Endothelial cell of umbilical vein (primary cell): ENCODE measurements around the gene RBM20. TPM values are rescaled to one million over a fixed set of nuclear protein-coding genes. Genes with fewer than 3 reads are reported as not detected.

Experiments used
- BruUV-seq: library from RNA; stranded (reverse); fragments of 400-500 nt; replicated peaks from 2 replicates; lab custom pipeline; 2021; lab: Mats Ljungman, UMichigan
- CTCF ChIA-PET: fragments of 300-600, 350-600 bp; sonication (Branson Sonifier 250); formaldehyde crosslinking; loops from one replicate; lab custom pipeline; 2021; ENCODE audit warnings: antibody characterized with exemption, inconsistent platforms; lab: Charles Lee
- POLR2A ChIA-PET: fragments of 300-600, 350-600 bp; sonication (Branson Sonifier 250); formaldehyde crosslinking; loops from one replicate; lab custom pipeline; 2021; ENCODE audit warnings: antibody characterized with exemption, inconsistent platforms; lab: Charles Lee
- DNase-seq: peaks from one replicate; pipeline ENCODE4 v3.0.0-alpha.2; 2011; ENCODE audit warnings: low read depth, low spot score
- FAIRE-seq: peaks from 2 replicates; lab custom pipeline; 2011; peaks lifted over from hg19 to GRCh38; lab: Jason Lieb, UNC
- H2AFZ ChIP-seq: 2 replicates; pipeline ENCODE4 v1.6.0; 2012; ENCODE audit warnings: low read depth, low read length, control low read depth, inconsistent platforms
- H3K27ac ChIP-seq: 2 replicates; pipeline ENCODE4 v1.5.1; 2011; ENCODE audit warnings: low read depth, mild to moderate bottlenecking, control low read depth, low read length, moderate library complexity; ENCODE audit not compliant: insufficient read depth
- H3K27me3 ChIP-seq, 2 experiments: 2 replicates each; pipeline versions ENCODE4 v1.6.0 to v1.6.1; 2011; ENCODE audit warnings: low read length in 2 of 2, mixed read lengths in 1 of 2; ENCODE audit not compliant: control insufficient read depth in 2 of 2, insufficient read depth in 2 of 2
- H3K36me3 ChIP-seq, 2 experiments: 2 replicates in 1 of 2; 3 replicates in 1 of 2; pipeline ENCODE4 v1.5.1; 2011; ENCODE audit warnings: low read length in 2 of 2, mild to moderate bottlenecking in 1 of 2, moderate library complexity in 1 of 2; ENCODE audit not compliant: control insufficient read depth in 2 of 2, insufficient read depth in 2 of 2; ENCODE audit errors: extremely low read depth in 1 of 2
- H3K4me1 ChIP-seq: 3 replicates; pipeline ENCODE4 v1.5.1; 2011; ENCODE audit warnings: mild to moderate bottlenecking, low read length; ENCODE audit not compliant: control insufficient read depth, insufficient read depth; ENCODE audit errors: extremely low read depth
- H3K4me2 ChIP-seq: 2 replicates; pipeline ENCODE4 v1.6.1; 2011; ENCODE audit warnings: low read length, control low read depth, mixed read lengths; ENCODE audit not compliant: insufficient read depth
- H3K4me3 ChIP-seq, 3 experiments: fragments of 200-600 bp in 1 of 3; sonication (generic), shearing (Covaris generic) in 1 of 3; replicated peaks in 1 of 3; 2 replicates each; pipeline ENCODE4 v1.5.1; 2011 to 2016; ENCODE audit warnings: control low read depth in 3 of 3, low read length in 3 of 3, mild to moderate bottlenecking in 2 of 3, inconsistent platforms in 1 of 3, low read depth in 1 of 3, moderate library complexity in 1 of 3; ENCODE audit not compliant: insufficient read depth in 1 of 3
- H3K79me2 ChIP-seq: 2 replicates; pipeline ENCODE4 v1.6.0; 2012; ENCODE audit warnings: low read length, inconsistent platforms; ENCODE audit not compliant: control insufficient read depth, insufficient read depth
- H3K9ac ChIP-seq: replicated peaks from 2 replicates; pipeline ENCODE3; 2011; ENCODE audit warnings: low read length, control low read depth; ENCODE audit not compliant: insufficient read depth; ENCODE audit errors: extremely low read depth
- H3K9me1 ChIP-seq: replicated peaks from 3 replicates; pipeline ENCODE4 v1.6.0; 2011; ENCODE audit warnings: mild to moderate bottlenecking, low read length; ENCODE audit not compliant: control insufficient read depth, insufficient read depth; ENCODE audit errors: extremely low read depth
- H3K9me3 ChIP-seq: replicated peaks from 2 replicates; pipeline ENCODE4 v1.5.1; 2012; ENCODE audit warnings: low read length, inconsistent platforms; ENCODE audit not compliant: control insufficient read depth, insufficient read depth
- H4K20me1 ChIP-seq: replicated peaks from 2 replicates; pipeline ENCODE3; 2011; ENCODE audit warnings: mild to moderate bottlenecking, low read length; ENCODE audit not compliant: control insufficient read depth, insufficient read depth; ENCODE audit errors: extremely low read depth
- JUN ChIP-seq: IDR thresholded peaks from 2 replicates; pipeline ENCODE4 v1.6.1; 2011; ENCODE audit warnings: borderline replicate concordance, low read depth; ENCODE audit not compliant: insufficient read length, insufficient read depth
- MYC ChIP-seq: IDR thresholded peaks from one replicate; pipeline ENCODE4 v1.6.1; 2011; ENCODE audit warnings: mild to moderate bottlenecking, low read depth, low read length
- POLR2A ChIP-seq: IDR thresholded peaks from 2 replicates; pipeline ENCODE4 v1.6.1; 2012; ENCODE audit warnings: low read depth, mild to moderate bottlenecking, control low read depth, low read length
- POLR2AphosphoS5 ChIP-seq: IDR thresholded peaks from 2 replicates; pipeline ENCODE4 v1.6.1; 2012; ENCODE audit warnings: low read depth, mild to moderate bottlenecking, control low read depth, low read length, moderate library complexity; ENCODE audit not compliant: insufficient read depth
- dilution Hi-C: fragments of 300-500 bp; cut with MboI; formaldehyde crosslinking; loops from one replicate; pipeline ENCODE4 v1.15.0; 2019; ENCODE audit warnings: low sequenced_read_pairs; ENCODE audit not compliant: extremely low pct_ligation_motif_present
- intact Hi-C: fragments of 100-400 bp; cut with micrococcal nuclease; formaldehyde crosslinking; loops from one replicate; pipeline ENCODE4 v1.10.0; 2022
- polyA plus RNA-seq, 4 experiments: library from polyadenylated mRNA; depleted of rRNA in 3 of 4; stranded (reverse) in 3 of 4; unstranded in 1 of 4; fragments of >200 nt; gene quantifications; 2 replicates each; pipeline versions ENCODE4 v1.2.1 to v1.2.3, GENCODE V29; 2011 to 2012; ENCODE audit warnings: missing spikeins in 1 of 4
- total RNA-seq: library from RNA; stranded (reverse); gene quantifications from 2 replicates; pipeline ENCODE4 v1.2.3, GENCODE V29; 2021
- TF ChIP-seq, protein P1 (sequence below), 2 donors: IDR thresholded peaks; 1 replicate in 1 of 2; 2 replicates in 1 of 2; pipeline ENCODE4 v1.5.1; 2011; ENCODE audit warnings: low read length in 2 of 2, mild to moderate bottlenecking in 2 of 2, moderate library complexity in 2 of 2, control low read depth in 1 of 2, inconsistent platforms in 1 of 2, low read depth in 1 of 2; ENCODE audit not compliant: insufficient read depth in 1 of 2; ENCODE audit errors: extremely low read depth in 1 of 2
- TF ChIP-seq, protein P2 (sequence below): IDR thresholded peaks from 2 replicates; pipeline ENCODE4 v1.6.1; 2011; ENCODE audit not compliant: insufficient read depth, insufficient read length

Gene RBM20
- total and polyA plus RNA-seq, 2 donors (not counting 3 experiments of a cell fraction or from before 2014, with no cell fraction given), result 0.04 TPM; not detected in 1

DNA sequence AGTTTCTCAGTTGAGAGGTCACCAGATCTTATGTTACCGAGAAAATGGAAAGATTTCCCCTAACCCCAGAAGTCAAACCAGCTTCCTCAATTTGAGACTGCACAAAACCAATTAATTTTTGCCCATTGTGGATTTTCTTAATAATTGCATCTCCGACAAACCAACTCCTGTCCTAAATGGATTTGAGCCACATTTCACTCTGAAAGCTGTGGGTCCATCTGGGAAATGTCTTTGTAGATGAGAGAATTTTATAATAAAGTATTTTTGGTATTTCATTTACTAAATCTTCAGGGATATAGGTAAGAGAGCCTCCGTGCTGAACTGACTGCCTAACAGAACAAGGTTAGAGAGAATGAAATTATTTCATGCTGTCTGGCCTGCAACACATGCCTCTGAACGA, 127.9 kb downstream of the RBM20 start:
- H3K27ac ChIP-seq, result no peak overlapping the region
- H3K36me3 ChIP-seq, result no peaks in the 10 kb centered on the region
- peaks cover 2 to 3% of the 10 kb centered on the region in 2 experiments for H3K27me3 ChIP-seq
- ChIA-PET POLR2A (no interaction called here), CTCF (no interaction called here)
- FAIRE-seq (no peak), DNase-seq (no peak)
- no peak overlapping the region for H3K4me2 ChIP-seq
- H3K9me1 ChIP-seq, result no peaks in the 10 kb centered on the region
- no TSS peak for BruUV-seq
- dilution Hi-C loops, result no loop called here
- no peaks in the 10 kb centered on the region for H3K9me3 ChIP-seq
- H2AFZ ChIP-seq, result no peak overlapping the region
- no peak overlapping the region for H3K9ac ChIP-seq
- H4K20me1 ChIP-seq, result no peaks in the 10 kb centered on the region
- TF ChIP-seq POLR2A (no peak), MYC (no peak), JUN (no peak)
- TF ChIP-seq, protein P1, sequence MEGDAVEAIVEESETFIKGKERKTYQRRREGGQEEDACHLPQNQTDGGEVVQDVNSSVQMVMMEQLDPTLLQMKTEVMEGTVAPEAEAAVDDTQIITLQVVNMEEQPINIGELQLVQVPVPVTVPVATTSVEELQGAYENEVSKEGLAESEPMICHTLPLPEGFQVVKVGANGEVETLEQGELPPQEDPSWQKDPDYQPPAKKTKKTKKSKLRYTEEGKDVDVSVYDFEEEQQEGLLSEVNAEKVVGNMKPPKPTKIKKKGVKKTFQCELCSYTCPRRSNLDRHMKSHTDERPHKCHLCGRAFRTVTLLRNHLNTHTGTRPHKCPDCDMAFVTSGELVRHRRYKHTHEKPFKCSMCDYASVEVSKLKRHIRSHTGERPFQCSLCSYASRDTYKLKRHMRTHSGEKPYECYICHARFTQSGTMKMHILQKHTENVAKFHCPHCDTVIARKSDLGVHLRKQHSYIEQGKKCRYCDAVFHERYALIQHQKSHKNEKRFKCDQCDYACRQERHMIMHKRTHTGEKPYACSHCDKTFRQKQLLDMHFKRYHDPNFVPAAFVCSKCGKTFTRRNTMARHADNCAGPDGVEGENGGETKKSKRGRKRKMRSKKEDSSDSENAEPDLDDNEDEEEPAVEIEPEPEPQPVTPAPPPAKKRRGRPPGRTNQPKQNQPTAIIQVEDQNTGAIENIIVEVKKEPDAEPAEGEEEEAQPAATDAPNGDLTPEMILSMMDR (IDR thresholded peaks at IDR 0.05; ENCODE audit: extremely low read depth in 1 of 2, insufficient read depth in 1 of 2, low read depth in 1 of 2, low read length in 2 of 2), result no peak
- TF ChIP-seq, protein P2, sequence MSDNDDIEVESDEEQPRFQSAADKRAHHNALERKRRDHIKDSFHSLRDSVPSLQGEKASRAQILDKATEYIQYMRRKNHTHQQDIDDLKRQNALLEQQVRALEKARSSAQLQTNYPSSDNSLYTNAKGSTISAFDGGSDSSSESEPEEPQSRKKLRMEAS, result no peak
- no peak overlapping the region for H3K4me3 ChIP-seq
- H3K4me1 ChIP-seq, result peaks cover 6% of the 10 kb centered on the region
- intact Hi-C loops, result no loop called here
- no peaks in the 10 kb centered on the region for H3K79me2 ChIP-seq

DNA sequence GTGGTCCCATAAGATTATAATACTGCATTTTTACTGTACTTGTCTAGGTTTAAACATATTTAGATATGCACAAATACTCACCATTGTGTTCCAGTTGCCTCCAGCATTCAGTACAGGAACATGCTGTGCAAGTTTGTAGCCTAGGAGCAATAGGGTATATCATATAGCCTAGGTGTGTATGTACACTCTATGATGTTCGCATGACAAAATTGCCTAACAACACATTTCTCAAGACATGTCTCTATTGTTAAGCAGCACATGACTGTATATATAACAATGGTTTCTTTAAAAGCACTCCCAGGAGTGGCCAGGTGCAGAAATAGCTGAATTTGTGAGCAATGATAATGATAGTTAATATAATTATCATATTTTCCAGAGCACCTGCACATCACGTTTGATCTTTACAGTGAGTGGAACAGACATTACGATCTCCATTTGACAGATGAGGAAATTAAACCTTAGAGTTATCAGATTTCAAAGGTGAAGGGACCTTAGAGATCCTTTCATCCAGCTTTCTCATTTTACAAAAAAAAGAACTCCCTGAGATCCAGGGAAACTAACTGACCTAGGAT, 128.4 kb downstream of the RBM20 start:
- CTCF ChIA-PET, result no interaction called here
- no peak overlapping the region for H2AFZ ChIP-seq
- no peak for FAIRE-seq

More for the DNA sequence above, 128.4 kb downstream of the RBM20 start:
- POLR2A ChIA-PET, result no interaction called here
- Histone ChIP-seq H3K4me1 (peaks cover 6% of the 10 kb centered on the region), H4K20me1 (no peaks in the 10 kb centered on the region), H3K9me1 (no peaks in the 10 kb centered on the region), H3K4me3 (no peak overlapping the region), H3K79me2 (no peaks in the 10 kb centered on the region), H3K9ac (no peak overlapping the region), H3K9me3 (no peaks in the 10 kb centered on the region), H3K27me3 (peaks cover 2 to 3% of the 10 kb centered on the region in 2 experiments), H3K27ac (no peak overlapping the region), H3K36me3 (no peaks in the 10 kb centered on the region), H3K4me2 (no peak overlapping the region)
- no peak for DNase-seq
- dilution Hi-C loops, result no loop called here
- no peak for TF ChIP-seq POLR2AphosphoS5
- intact Hi-C loops, result no loop called here
- BruUV-seq, result no TSS peak
